HepG2 (cell line): ENCODE results near the gene KIRREL3. TPM values are rescaled to one million over a fixed set of nuclear protein-coding genes. Genes with fewer than 3 reads are reported as not detected.

Source experiments
- ATAC-seq: fragments of 200-7000 bp; cut with Tn5 transposase; 3 replicates; pipeline ENCODE4 v1.9.1; 2020; ENCODE audit warnings: mild to moderate bottlenecking, moderate library complexity
- BruUV-seq: library from RNA; stranded (reverse); fragments of 400-500 nt; replicated peaks from 2 replicates; lab custom pipeline; 2021; lab: Mats Ljungman, UMichigan
- CTCF ChIA-PET: fragments of 300-600 bp; formaldehyde crosslinking; extraction: SDS; loops from one replicate; lab custom pipeline; 2021; ENCODE audit warnings: low total read pairs, inconsistent platforms, low intra/inter-chr PET ratio; lab: Yijun Ruan, JAX
- POLR2A ChIA-PET: fragments of 350-600 bp; sonication (Branson Sonifier 250); formaldehyde crosslinking; loops from one replicate; lab custom pipeline; 2020; ENCODE audit warnings: antibody characterized with exemption, inconsistent platforms; lab: Yijun Ruan, JAX
- DNase-seq: peaks from one replicate; pipeline ENCODE4 v3.0.0-alpha.2; 2015; ENCODE audit warnings: low spot score
- FAIRE-seq: peaks from 3 replicates; lab custom pipeline; 2011; peaks lifted over from hg19 to GRCh38; lab: Jason Lieb, UNC
- H2AFZ ChIP-seq: one replicate; pipeline ENCODE4 v1.6.1; 2011; ENCODE audit warnings: low read length, inconsistent platforms
- H3K27ac ChIP-seq: fragments of 300-600 bp; 3 replicates; pipeline ENCODE4 v1.8.0; 2011; ENCODE audit warnings: mixed run types, mild to moderate bottlenecking, mixed read lengths, low read length, inconsistent platforms; ENCODE audit not compliant: insufficient read depth; ENCODE audit errors: extremely low read length
- H3K27me3 ChIP-seq, 2 experiments: fragments of 200-600 bp in 1 of 2; 2 replicates in 1 of 2; 3 replicates in 1 of 2; pipeline versions ENCODE4 v1.6.0 to v1.8.0; 2011; ENCODE audit warnings: low read length in 2 of 2, mild to moderate bottlenecking in 2 of 2, moderate library complexity in 2 of 2, inconsistent platforms in 1 of 2; ENCODE audit not compliant: insufficient read depth in 2 of 2, control insufficient read depth in 1 of 2
- H3K36me3 ChIP-seq, 2 experiments: fragments of 200-600 bp in 1 of 2; replicated peaks in 1 of 2; 2 replicates in 1 of 2; 3 replicates in 1 of 2; pipeline versions ENCODE4 v1.5.1 to v1.8.0; 2011; ENCODE audit warnings: low read length in 2 of 2, inconsistent platforms in 1 of 2; ENCODE audit not compliant: insufficient read depth in 2 of 2, control insufficient read depth in 1 of 2
- H3K4me1 ChIP-seq: 2 replicates; pipeline ENCODE4 v1.5.1; 2012; ENCODE audit warnings: low read length, inconsistent platforms; ENCODE audit not compliant: insufficient read depth
- H3K4me2 ChIP-seq: 2 replicates; pipeline ENCODE4 v1.6.0; 2011; ENCODE audit warnings: low read depth, low read length, inconsistent platforms
- H3K4me3 ChIP-seq, 3 experiments: fragments of 200-600 bp in 1 of 3; sonication (generic), shearing (Covaris generic) in 1 of 3; replicated peaks in 1 of 3; 2 replicates each; pipeline ENCODE4 v1.5.1; 2011 to 2016; ENCODE audit warnings: low read length in 3 of 3, inconsistent platforms in 2 of 3, low read depth in 2 of 3, mild to moderate bottlenecking in 2 of 3, control low read depth in 1 of 3, mixed read lengths in 1 of 3; ENCODE audit not compliant: insufficient read depth in 1 of 3
- H3K79me2 ChIP-seq: one replicate; pipeline ENCODE4 v1.6.1; 2011; ENCODE audit warnings: low read length, inconsistent platforms; ENCODE audit not compliant: insufficient read depth
- H3K9ac ChIP-seq: 2 replicates; pipeline ENCODE4 v1.6.0; 2011; ENCODE audit warnings: mild to moderate bottlenecking, low read depth, low read length, inconsistent platforms; ENCODE audit not compliant: insufficient read depth
- H3K9me3 ChIP-seq: 2 replicates; pipeline ENCODE4 v1.5.1; 2012; ENCODE audit warnings: mild to moderate bottlenecking, low read length
- H4K20me1 ChIP-seq: 2 replicates; pipeline ENCODE4 v1.6.0; 2011; ENCODE audit warnings: inconsistent platforms, mild to moderate bottlenecking, low read length, moderate library complexity; ENCODE audit not compliant: insufficient read depth
- ATRX ChIP-seq: sonication (generic); formaldehyde crosslinking; IDR thresholded peaks from 2 replicates; pipeline ENCODE4 v1.4.0; 2020; ENCODE audit warnings: missing genetic modification reagents, borderline replicate concordance
- CHD2 ChIP-seq: IDR thresholded peaks from 2 replicates; pipeline ENCODE4 v1.6.1; 2011; ENCODE audit warnings: low read depth, low read length, improper control_type of control experiment
- DNMT3B ChIP-seq: conservative IDR thresholded peaks from 2 replicates; pipeline ENCODE4 v1.6.1; 2016; ENCODE audit warnings: missing biosample characterization, control low read depth
- FOXA3 ChIP-seq: IDR thresholded peaks from 2 replicates; pipeline ENCODE4 v1.6.1; 2016; ENCODE audit warnings: missing genetic modification reagents, missing compliant biosample characterization
- FOXO4 ChIP-seq: sonication (generic); formaldehyde crosslinking; conservative IDR thresholded peaks from 2 replicates; pipeline ENCODE4 v1.8.1; 2023; ENCODE audit warnings: missing genetic modification reagents
- FOXP4 ChIP-seq: sonication (generic); formaldehyde crosslinking; IDR thresholded peaks from 2 replicates; pipeline ENCODE4 v1.4.0; 2020; ENCODE audit warnings: missing genetic modification reagents
- HHEX ChIP-seq: IDR thresholded peaks from 2 replicates; pipeline ENCODE4 v1.6.1; 2016; ENCODE audit warnings: control low read depth
- HIC2 ChIP-seq: sonication (generic); formaldehyde crosslinking; IDR thresholded peaks from 2 replicates; pipeline ENCODE4 v1.9.0; 2022; ENCODE audit warnings: low read depth, missing genetic modification reagents
- HNF4G ChIP-seq, 2 experiments: sonication (generic) in 1 of 2; formaldehyde crosslinking in 1 of 2; IDR thresholded peaks; 2 replicates each; pipeline versions ENCODE4 v1.4.0 to v1.6.1; 2011 to 2020; ENCODE audit warnings: borderline replicate concordance in 2 of 2, low read depth in 2 of 2, mild to moderate bottlenecking in 2 of 2, low read length in 1 of 2, missing genetic modification reagents in 1 of 2, moderate library complexity in 1 of 2
- PCBP1 ChIP-seq: fragments of 200-400 bp; formaldehyde crosslinking; IDR thresholded peaks from 2 replicates; pipeline ENCODE4 v1.6.1; 2017; ENCODE audit warnings: mild to moderate bottlenecking, low read depth, low read length, borderline replicate concordance
- ZBED4 ChIP-seq: sonication (generic); formaldehyde crosslinking; IDR thresholded peaks from 2 replicates; pipeline ENCODE4 v1.4.0; 2020; ENCODE audit warnings: missing genetic modification reagents, borderline replicate concordance
- ZNF33A ChIP-seq: sonication (generic); formaldehyde crosslinking; IDR thresholded peaks from 2 replicates; pipeline ENCODE4 v1.5.1; 2020; ENCODE audit warnings: missing genetic modification reagents, mild to moderate bottlenecking, moderate library complexity, borderline replicate concordance
- ZNF382 ChIP-seq: sonication (generic); formaldehyde crosslinking; IDR thresholded peaks from 2 replicates; pipeline ENCODE4 v1.5.0; 2020; ENCODE audit warnings: missing genetic modification reagents, mild to moderate bottlenecking, borderline replicate concordance
- ZNF383 ChIP-seq: sonication (generic); formaldehyde crosslinking; IDR thresholded peaks from 2 replicates; pipeline ENCODE4 v1.4.0; 2020; ENCODE audit warnings: missing genetic modification reagents, mild to moderate bottlenecking, borderline replicate concordance
- WGBS: methylation state at CpG from one replicate; pipeline ENCODE4 v1.1.6; 2017; ENCODE audit warnings: low lambda C conversion rate; 5-methylcytosine and 5-hydroxymethylcytosine counted together
- in situ Hi-C: cut with HindIII; loops from 2 replicates; pipeline ENCODE4 v1.10.0; 2017; ENCODE audit warnings: low pct_unique_long_range_greater_than_20kb; ENCODE audit not compliant: extremely low pct_ligation_motif_present
- intact Hi-C: fragments of 100-400 bp; cut with micrococcal nuclease; formaldehyde crosslinking; loops from one replicate; pipeline ENCODE4 v1.10.0; 2022; ENCODE audit not compliant: unreplicated experiment
- polyA plus RNA-seq, 8 experiments: library from polyadenylated mRNA; depleted of rRNA in 3 of 8; stranded (reverse) in 7 of 8; unstranded in 1 of 8; fragments of >200 nt; fragmentation: Illumina TruSeq in 4 of 8; extraction: Trizol in 4 of 8; gene quantifications; 2 replicates each; pipeline versions ENCODE4 v1.2.1 to v1.2.3, GENCODE V29; 2011 to 2016; ENCODE audit warnings: low read depth in 4 of 8, missing spikeins in 1 of 8, mixed read lengths in 1 of 8; ENCODE audit not compliant: insufficient read depth in 1 of 8
- total RNA-seq, 5 experiments: library from RNA; depleted of rRNA; stranded (reverse); fragments of >200 nt; fragmentation: Illumina TruSeq; extraction: Trizol; gene quantifications; 2 replicates each; pipeline ENCODE4 v1.2.3, GENCODE V29; 2016; ENCODE audit warnings: low read depth in 1 of 5

Gene KIRREL3
- total and polyA plus RNA-seq, 2 of the 13 experiments (the other 11 are each of a cell fraction or from before 2014, with no cell fraction given), result not detected

- no peak for TF ChIP-seq ZBED4 (CRISPR knock-in tag)
- TF ChIP-seq ZNF382 (CRISPR knock-in tag), result no peak
- TF ChIP-seq FOXP4, result no peak
Observed at GRCh38 chr11:126821827-126822226, 178.7 kb downstream of the KIRREL3 start (continued).

GRCh38 chr11:126819194-126819593 lies 181.4 kb downstream of the KIRREL3 start:
- CTCF ChIA-PET, result no interaction called here
- no peak overlapping the region for H3K4me3 ChIP-seq
- TF ChIP-seq DNMT3B (CRISPR knock-in tag) (no peak), ATRX (CRISPR knock-in tag) (no peak), ZNF33A (no peak), HHEX (CRISPR knock-in tag) (no peak), FOXA3 (CRISPR knock-in tag) (no peak), CHD2 (no peak), HIC2 (CRISPR knock-in tag) (no peak), ZNF383 (no peak), HNF4G (IDR thresholded peaks at IDR 0.05; ENCODE audit: borderline replicate concordance, low read depth, low read length) (no peak), HNF4G (CRISPR knock-in tag; IDR thresholded peaks at IDR 0.05; ENCODE audit: borderline replicate concordance, low read depth) (no peak), PCBP1 (no peak), FOXO4 (CRISPR knock-in tag) (no peak)
- no peak overlapping the region for H3K27ac ChIP-seq
- no TSS peak for BruUV-seq
- DNase-seq, result no peak
- H3K36me3 ChIP-seq, result no peaks in the 10 kb centered on the region
- no peaks in the 10 kb centered on the region for H3K79me2 ChIP-seq
- in situ Hi-C loops (no loop called here), intact Hi-C loops (no loop called here)
- ATAC-seq, result no peak
- no peak overlapping the region for H3K4me2 ChIP-seq
- no peaks in the 10 kb centered on the region for H3K9me3 ChIP-seq
- 30% methylated on average over 2 of the region's 10 CpGs for WGBS
- POLR2A ChIA-PET, result no interaction called here
- H3K27me3 ChIP-seq, result peaks cover 0 to 17% of the 10 kb centered on the region in 2 experiments; a peak in 3 of 5 replicates
- H2AFZ ChIP-seq, result no peak overlapping the region
- H3K4me1 ChIP-seq, result no peaks in the 10 kb centered on the region
- no peak for FAIRE-seq
- no peak overlapping the region for H3K9ac ChIP-seq
- no peaks in the 10 kb centered on the region for H4K20me1 ChIP-seq
